Stimulated activated CD4-positive, alpha-beta T cell treated with anti-CD3 and anti-CD28 coated beads, Interleukin-4, amount 100 ng/mL, for 1 hour (primary cell): ENCODE measurements around the gene CTXN2.

Experiments
- DNase-seq: peaks from one replicate; pipeline ENCODE4 v3.0.0-alpha.2; 2020

Gene CTXN2

GRCh38 chr15:48191574-48192225 lies at the start of gene CTXN2:
Gene CTXN2 (plus strand): TSS chr15:48191665. CDS start chr15:48201301, 9,636 bp downstream.
- no peak for DNase-seq

- no peak for DNase-seq
These were observed 47.6 kb upstream of the CTXN2 start for GRCh38 chr15:48143856-48144255.

- no peak for DNase-seq
These were observed 46.6 kb upstream of the CTXN2 start for GRCh38 chr15:48144889-48145288.

GRCh38 chr15:48145923-48146322 lies 45.5 kb upstream of the CTXN2 start:
- no peak for DNase-seq

- no peak for DNase-seq
These were observed 44.1 kb upstream of the CTXN2 start for GRCh38 chr15:48147358-48147757.

GRCh38 chr15:48149858-48150257 lies 41.6 kb upstream of the CTXN2 start:
- no peak for DNase-seq

GRCh38 chr15:48153526-48153925 lies 37.9 kb upstream of the CTXN2 start:
- no peak for DNase-seq

GRCh38 chr15:48168616-48169015 lies 22.8 kb upstream of the CTXN2 start:
- DNase-seq = no peak

- no peak for DNase-seq
These were observed 20.5 kb upstream of the CTXN2 start for GRCh38 chr15:48170981-48171380.

GRCh38 chr15:48175126-48175525 lies 16.3 kb upstream of the CTXN2 start:
- DNase-seq = no peak

GRCh38 chr15:48176112-48176511 lies 15.4 kb upstream of the CTXN2 start:
- no peak for DNase-seq

- DNase-seq = no peak
These were observed 14.5 kb upstream of the CTXN2 start for GRCh38 chr15:48176957-48177356.

GRCh38 chr15:48177383-48177765 lies 14.1 kb upstream of the CTXN2 start:
- DNase-seq = no peak

- peak; percentile 71 for DNase-seq
These were observed 13.5 kb upstream of the CTXN2 start, which contains the start of gene MYEF2 for GRCh38 chr15:48177766-48178647. Gene MYEF2 (minus strand): TSS chr15:48178295. CDS start chr15:48178237, 58 bp downstream.

GRCh38 chr15:48178648-48178931 lies 12.9 kb upstream of the CTXN2 start:
- DNase-seq = no peak

- DNase-seq = no peak
These were observed 8.7 kb upstream of the CTXN2 start for GRCh38 chr15:48182749-48183148.

GRCh38 chr15:48185529-48185928 lies 5.9 kb upstream of the CTXN2 start:
- DNase-seq = no peak

GRCh38 chr15:48186271-48186670 lies 5.2 kb upstream of the CTXN2 start:
- no peak for DNase-seq

- DNase-seq = peak; percentile 44
These were observed 412 bp upstream of the CTXN2 start for GRCh38 chr15:48190932-48191573.

- DNase-seq = no peak
These were observed 10.6 kb downstream of the CTXN2 start for GRCh38 chr15:48202068-48202467.

- no peak for DNase-seq
These were observed 14.5 kb downstream of the CTXN2 start, which contains the start of gene SLC12A1 for GRCh38 chr15:48205981-48206380. Gene SLC12A1 (plus strand): TSS chr15:48206302. CDS start chr15:48207720, 1,418 bp downstream.

- no peak for DNase-seq
These were observed 29.8 kb downstream of the CTXN2 start for GRCh38 chr15:48221261-48221660.

- DNase-seq = no peak
These were observed 30.4 kb downstream of the CTXN2 start for GRCh38 chr15:48221885-48222284.

- no peak for DNase-seq
These were observed 31.2 kb downstream of the CTXN2 start for GRCh38 chr15:48222627-48223026.
